Activated T-helper 1 cell treated with anti-CD3 and anti-CD28 coated beads, Interleukin-2, amount 50 U/mL, for 16 hours (primary cell): ENCODE measurements around the gene CDYL.
A peak's percentile ranks its signal among the peaks of the same experiment; 100 is the strongest.

Experiments
- DNase-seq, 2 donors: peaks; one replicate each; pipeline ENCODE4 v3.0.0-alpha.2; 2020; ENCODE audit warnings: low read depth in 1 of 2, low spot score in 1 of 2

CDYL gene, protein sequence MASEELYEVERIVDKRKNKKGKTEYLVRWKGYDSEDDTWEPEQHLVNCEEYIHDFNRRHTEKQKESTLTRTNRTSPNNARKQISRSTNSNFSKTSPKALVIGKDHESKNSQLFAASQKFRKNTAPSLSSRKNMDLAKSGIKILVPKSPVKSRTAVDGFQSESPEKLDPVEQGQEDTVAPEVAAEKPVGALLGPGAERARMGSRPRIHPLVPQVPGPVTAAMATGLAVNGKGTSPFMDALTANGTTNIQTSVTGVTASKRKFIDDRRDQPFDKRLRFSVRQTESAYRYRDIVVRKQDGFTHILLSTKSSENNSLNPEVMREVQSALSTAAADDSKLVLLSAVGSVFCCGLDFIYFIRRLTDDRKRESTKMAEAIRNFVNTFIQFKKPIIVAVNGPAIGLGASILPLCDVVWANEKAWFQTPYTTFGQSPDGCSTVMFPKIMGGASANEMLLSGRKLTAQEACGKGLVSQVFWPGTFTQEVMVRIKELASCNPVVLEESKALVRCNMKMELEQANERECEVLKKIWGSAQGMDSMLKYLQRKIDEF

DNA sequence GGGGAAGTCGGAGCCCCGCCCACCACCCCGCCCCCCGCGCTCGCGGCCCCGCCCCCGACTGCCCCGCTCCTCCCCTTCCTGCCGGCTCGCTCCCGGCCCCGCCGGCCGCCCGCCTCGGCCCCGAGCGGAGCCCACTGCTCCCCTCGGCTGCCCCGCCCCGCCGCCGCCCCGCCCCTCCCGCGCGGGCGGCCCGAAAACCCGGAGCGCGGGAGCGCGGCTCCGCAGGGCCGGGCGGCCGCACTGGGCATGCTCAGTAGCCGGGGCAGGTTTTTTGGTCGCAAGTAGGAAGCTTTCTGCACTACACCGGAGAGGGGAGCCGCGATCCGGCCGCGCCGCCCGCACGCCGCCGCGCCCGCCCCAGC lies at the start of gene CDYL:
Gene CDYL, plus strand, starts transcription at position 274 of the 362 bp plus-strand sequence. CDS start 380 bp downstream, outside the sequence.
- DNase-seq: peak; percentile 80 to 87

DNA sequence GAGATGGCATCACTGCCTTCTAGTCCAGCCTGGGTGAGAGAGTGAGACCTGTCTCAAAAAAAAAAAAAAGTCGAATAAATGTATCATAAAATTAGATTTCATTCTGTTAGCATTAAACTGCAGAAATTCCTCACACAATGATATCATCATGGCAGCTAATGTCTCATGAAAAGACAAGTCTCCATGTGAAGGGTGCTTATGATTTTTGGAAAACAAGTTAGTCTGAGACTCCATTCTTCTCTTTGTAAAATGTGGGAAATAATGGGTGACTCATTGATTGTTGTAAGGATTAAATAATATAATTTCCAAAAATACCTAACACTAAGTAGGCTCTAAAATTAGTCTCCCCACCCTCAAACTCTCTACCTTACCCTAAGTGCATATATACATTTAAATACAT lies 49.6 kb upstream of the CDYL start:
- DNase-seq: no peak

DNA sequence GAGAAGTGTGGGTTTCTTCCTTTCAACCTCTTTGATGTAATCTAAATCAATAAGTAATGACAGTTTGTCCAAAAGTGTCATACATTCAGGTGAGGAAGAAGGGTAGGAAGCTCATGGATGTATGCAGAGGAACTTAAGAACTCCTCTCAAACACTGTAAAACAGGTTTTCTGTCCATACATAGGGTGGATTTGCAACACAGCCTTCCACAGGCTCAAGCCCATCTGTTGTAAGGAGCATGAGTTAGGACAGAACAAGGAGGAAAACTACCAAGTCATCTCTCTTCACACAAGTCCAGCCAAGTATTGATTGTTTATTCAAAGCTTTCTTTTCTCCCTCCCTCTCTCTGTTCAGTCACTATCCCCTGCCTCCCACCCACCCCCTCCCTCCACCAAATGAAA lies 49.0 kb upstream of the CDYL start:
- DNase-seq: no peak

DNA sequence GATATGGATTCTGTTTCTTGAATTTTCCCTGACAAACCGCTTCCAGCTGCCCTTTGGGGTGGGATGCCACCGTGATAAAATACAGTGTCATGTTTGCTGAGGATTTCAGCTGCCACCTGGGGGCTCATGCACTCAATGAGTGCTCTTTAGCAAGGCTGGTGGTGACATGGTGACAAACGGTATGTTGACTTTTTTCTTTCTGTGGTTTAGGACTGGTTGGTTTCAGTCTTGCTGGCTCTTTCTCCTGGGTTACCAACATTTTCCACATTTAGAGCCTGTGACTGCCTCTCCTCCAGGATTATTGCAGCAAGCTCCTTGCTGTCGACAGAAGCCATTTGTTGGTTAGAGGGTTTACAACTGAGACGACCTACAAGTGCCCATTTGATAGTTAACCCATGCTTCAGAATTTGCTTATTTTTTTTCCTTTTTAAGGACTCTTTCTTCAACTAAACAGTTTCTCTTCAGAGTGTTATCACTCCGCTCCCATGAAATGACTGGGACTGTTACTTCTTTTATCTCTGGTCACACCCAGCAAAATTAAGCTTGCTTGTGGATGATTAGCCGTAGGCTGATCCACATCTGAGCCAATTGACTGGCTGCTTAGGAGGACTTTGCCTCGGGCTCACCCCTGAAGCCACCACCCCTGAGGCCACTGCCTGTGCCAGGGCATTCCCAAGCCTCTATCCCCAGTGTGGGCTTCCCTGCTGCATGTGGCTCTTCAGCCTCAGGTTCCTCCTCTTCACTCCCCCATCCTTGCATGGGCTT lies 48.4 kb upstream of the CDYL start:
- no peak for DNase-seq

DNA sequence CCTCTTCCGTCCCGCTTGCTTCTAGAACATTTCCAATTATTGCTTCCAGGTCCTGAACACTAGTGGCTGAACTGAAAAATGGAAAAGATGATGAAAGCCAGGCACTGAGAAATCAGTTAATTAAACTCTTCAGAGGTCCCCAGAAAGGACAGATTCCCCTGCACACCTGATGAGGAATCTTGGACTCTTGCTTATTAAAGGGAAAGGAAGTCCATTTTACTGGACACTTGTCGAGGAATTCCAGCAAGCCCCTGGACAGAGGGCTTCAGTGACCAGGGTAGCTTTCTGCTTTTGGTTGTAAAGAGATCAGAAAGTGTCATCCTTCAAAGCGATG lies 47.8 kb upstream of the CDYL start:
- DNase-seq: no peak

DNA sequence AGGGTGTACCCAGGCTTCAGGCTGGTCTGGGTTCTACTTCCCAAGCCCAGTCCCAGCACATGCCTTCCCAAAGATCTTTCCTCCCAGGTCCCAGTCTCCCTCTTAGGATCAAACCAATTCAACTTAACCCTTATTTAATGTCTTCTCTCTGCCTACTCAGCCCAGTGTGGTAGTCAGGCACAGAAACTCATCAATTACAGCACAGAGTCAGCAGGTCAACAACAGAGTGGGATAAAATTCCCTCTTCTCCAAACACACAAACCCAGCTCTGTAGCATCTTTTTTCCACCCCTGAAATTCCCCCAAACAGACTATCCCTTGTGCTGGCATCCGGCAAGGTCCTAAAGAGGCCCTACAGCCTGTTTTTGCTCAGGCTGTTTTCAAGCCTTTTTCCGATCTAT lies 47.3 kb upstream of the CDYL start:
- DNase-seq: no peak

DNA sequence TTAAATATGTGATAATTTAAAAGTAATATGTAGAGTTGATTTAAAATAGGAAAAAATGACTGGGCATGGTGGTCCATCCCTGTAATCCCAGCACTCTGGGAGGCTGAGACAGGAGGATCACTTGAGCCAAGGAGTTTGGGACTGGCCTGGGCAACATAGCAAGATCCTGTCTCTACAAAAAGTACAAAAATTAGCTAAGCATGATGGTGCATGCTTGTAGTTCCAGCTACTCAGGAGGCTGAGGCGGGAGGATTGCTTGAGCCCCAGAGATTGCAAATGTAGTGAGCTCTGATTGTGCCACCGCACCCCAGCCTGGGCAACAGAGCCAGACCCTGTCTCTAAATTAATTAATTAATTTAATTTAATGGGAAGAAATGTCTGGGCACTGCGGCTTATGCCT lies 44.2 kb upstream of the CDYL start:
- DNase-seq: no peak

DNA sequence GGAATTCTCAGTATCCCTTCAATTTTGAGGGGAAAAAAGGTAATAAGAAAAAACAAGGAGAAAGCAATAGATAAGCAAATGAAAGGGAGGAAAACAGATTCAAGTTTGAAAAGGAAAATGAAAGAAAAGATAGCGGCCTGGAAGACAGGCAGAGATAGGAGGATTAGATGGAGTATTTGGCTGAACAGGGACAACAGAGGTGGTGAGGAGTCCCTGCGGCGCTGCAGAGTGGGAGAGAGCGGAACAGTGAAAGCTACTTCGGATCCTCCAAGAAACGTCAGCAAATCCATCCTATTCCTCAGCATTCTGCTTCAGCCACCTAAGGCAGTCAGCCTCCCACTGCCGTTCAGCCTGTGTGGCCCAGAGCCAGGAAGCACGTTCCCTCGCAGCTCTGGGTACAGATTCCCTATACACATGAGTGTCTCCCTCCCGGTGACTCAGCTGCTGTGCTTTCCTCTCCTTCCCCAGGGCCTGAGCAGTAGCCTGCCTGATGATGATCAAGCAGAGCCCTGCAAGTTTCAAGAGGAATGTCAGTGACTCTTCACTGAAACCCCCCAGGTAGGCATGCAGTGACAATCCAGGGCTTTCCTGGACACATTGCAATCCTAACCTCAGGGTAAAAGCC lies 43.4 kb upstream of the CDYL start:
- DNase-seq: no peak

DNA sequence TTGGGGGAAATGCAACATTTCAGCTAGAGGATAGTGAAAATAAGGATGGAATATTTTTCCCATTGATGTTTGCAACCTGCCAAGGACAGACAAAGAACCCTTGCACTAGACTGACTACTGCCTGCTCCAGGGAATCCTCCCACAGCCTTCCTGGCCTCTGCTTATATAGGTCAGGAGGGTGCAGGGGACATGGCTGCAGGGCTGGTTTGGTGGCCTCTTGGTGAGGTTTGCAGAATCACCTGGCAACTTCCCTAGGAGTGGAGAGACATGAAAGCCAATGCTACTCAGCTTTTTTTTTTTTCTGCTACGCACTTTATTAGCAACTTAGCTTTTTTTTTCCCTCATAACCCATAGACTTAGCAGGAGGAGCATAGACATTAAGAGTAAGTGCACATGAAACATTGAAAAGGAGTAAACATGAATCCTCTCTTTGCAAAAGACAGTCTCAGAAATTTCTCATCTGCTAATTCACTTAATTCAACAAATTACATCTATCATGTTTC lies 39.8 kb upstream of the CDYL start:
- no peak for DNase-seq

DNA sequence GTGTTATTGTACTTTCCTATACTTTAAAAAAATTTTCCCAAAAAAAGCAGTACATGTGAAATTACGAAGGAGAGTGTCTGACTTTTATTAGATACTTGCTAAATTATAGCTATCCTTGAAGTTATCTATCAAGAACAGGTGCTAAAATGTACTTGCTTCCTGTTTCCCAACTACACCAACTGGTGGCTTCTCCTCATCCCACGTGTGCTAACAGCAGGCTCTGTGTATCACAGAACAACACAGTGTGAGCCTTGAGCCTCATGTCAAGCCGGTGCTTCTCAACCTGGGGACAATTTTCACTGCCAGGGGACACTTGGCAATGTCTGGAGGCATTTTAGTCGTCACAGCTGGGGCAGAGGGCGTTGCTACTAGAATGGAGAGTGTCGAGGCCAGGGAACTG lies 36.2 kb upstream of the CDYL start:
- DNase-seq: no peak

DNA sequence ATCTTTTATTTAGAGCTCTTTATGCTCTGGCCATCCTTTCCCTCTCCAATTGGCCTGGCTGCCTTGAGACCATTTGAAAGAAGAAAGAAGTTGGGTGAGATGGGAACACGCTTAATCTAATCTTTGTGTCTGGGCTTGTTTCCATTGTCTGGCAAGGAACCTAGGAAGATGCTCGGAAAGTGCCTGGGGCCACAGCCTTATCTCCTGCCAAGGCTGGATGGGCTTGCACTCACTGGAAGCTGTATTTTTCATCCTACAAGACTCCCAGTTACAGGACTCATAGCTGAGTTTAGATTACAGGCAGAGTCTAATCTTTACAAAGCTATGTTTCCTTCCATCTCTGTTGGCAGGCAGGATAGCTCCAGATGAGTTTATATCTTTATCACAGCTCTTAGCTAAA lies 33.1 kb upstream of the CDYL start:
- DNase-seq: no peak

DNA sequence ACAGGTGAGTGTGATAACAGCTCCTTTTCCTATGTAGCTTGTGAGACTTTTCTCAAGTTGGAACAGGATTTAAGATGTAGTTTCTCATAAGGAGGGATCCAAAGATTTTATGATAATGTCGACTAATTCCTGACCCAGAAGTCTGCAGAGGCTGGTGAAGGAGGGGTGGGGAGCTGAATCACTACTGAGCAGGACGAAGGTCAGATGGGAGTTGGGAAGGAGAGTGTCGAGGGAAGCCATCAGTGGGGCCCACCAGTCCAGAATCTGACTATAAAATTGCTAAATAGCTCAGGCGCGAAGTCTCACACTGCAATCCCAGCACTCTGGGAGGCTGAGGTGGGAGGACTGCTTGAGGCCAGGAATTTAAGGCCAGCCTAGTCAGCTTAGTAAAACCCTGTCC lies 32.3 kb upstream of the CDYL start:
- no peak for DNase-seq

DNA sequence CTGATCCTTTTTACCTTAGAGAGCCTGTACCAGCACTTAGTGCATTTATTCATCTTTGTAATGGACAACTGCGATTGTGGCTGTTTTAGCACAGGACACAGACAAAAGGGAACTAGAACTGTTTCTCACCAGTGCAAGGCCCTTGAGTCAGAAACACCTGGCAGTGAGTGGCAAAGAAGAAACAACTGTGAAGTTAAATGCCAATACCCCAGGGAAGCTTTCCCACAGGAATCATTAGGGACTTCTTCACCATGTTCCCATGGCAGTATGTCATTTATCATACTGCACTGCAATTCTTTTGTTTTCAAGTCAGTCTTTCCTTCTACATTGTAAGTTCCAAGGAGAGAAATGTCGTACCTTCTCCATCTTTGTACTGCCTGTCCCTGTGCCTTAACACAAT lies 28.6 kb upstream of the CDYL start:
- no peak for DNase-seq

DNA sequence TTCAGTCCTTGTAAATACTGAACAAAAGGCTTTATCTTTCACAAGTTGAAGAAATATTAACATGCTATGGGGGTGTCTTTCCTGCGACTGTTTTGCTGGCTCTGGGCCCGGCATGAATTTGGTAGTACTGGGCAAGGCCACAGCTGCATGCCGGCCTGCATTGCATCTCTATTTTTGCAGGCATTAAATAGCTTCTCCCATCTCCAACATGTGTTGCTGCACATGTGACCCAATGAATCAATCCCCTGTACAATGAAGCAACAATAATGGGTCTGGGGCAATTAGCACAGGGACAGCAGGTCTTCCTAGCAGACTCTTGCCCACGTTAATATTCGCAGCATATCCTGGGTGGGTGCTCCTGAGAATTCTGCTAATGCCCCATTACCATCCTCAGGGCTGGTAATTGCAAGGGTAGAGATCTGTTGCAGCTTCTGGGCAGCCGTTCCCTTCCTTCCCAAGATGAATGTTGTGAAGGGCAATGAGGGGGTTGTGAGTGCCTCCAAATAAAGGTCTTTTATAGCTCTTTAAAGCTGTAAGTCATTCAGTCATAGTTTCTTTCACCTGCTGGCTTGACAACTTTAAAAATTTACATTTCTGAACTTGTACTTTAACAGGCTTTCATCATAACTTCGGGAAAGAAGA lies 24.3 kb upstream of the CDYL start:
- DNase-seq: no peak

DNA sequence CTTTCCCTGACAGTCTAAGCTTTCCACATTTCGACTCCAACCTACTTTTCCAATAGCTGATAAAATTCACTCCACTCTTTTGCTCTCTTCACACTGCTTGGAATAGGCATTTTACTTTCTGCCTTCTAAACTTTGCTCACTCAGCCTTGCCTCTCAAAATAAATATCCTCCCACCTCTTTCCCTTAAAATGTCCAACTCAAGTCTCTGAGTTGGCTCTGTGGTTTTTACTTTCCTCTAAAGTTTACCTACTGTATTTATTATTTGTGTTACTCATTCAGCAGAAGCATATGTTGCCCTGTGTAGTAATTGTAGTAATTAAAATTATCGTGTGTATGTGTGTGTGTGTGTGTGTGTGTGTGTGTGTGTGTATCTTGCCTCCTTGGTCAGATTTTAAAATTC lies 20.0 kb upstream of the CDYL start:
- DNase-seq: no peak

DNA sequence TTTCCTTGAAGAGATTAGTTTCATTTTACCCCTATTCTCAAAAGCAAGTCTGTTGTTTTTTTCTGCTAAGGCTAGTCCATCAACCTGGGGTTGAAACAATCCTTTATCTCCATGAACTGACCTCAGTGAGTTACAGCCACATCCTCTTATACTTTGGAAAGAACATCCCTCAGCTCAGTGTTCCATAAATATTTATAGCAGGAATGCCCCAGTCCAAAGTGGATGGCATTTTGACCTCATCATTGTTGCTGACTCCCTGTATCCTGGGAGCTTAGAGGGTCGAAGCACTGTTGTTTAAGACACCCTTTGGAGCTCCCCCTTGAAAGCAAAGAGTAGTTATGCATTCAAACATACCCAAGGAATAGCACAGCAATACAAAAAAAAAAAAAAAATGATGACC lies 16.2 kb upstream of the CDYL start:
- DNase-seq: no peak

DNA sequence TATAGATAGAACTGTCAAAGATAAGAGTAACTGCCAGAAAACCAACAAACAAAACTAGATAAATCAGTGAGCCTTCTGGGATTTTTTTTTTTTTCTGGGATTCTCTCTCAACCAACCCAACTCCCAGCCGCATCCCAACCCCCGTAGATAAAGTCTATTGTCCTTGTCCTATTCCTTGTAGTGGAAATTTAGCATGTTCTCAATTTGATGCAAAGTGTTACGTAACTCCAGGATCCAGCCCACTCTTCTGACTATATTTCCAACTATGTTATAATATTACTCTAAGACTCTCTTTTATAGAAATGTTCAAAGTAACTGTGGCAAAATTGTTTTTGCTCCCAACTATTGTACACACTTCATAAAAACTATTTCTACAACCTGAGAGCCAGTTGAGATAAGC lies 15.4 kb upstream of the CDYL start:
- DNase-seq: no peak

DNA sequence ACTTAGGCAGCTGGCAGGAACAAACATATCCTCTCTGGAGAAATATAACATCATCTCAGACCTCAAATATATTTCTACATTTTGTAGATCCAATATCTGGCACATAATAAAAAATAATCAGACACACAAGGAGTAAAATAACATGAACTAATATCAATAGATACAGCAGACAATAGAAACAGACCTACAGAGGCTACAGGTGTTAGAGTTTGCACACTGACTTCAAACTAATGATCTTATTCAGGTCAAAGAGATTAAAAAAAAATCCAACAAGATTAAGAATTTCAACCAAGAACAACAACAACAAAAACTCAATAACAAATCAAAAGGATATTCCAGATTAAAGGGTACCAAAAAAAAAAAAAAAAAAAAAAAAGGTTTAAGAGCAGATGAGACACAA lies 13.9 kb upstream of the CDYL start:
- DNase-seq: no peak

DNA sequence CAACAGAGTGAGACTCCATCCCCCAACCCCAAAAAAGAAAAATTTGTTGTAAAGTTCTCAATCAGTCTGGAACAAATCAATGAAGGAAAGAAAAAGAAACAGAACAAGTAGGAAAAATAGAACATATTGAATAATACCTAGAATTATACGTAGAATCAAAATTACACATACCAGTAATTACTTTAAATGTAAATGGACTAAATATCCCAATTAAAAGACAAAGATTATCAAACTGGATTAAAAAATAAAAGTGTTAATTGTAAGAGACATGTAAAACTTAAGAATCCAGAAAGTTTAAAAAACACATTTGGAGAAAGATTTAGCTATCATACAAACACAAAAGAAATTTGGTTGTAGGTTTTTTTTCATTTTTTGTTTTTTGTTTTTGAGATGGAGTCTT lies 12.3 kb upstream of the CDYL start:
- DNase-seq: no peak

DNA sequence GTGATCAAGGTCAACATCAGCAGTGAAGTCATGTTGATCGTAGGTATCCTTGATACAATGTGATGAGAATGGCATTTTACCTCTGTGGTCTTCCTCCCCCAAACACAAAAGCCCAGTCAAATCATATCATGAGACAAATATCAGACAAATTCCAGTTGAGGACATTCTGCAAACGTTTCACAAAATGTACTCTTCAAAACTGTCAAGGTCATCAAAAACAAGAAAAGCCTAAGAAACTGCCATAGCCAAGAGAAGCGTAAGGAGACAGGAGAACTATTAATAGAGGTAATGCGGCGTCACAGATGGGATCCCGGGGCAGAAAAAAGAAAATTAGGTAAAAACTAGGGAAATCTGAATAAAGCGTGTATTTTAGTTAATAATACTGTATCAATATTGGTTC lies 7.4 kb upstream of the CDYL start:
- no peak for DNase-seq

DNA sequence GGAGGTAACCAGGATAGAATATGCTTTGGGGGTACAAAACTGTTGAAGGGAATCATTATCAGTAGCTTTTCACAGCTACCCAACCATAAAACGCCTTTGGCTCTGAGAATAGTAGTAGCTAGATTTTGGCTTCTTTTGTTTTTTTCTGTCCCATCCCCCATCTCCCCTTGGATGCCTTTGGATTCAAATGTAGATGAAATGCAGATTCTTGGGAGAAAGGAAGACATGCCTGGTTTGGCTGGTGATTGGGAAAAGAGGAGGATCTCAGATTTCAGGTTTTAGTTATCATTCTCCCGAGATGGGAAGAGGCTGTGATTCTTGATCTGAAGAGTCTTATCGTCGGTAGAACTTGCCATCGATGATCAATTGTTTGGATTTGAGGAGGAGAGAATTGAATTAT lies 3.5 kb upstream of the CDYL start:
- DNase-seq: no peak

DNA sequence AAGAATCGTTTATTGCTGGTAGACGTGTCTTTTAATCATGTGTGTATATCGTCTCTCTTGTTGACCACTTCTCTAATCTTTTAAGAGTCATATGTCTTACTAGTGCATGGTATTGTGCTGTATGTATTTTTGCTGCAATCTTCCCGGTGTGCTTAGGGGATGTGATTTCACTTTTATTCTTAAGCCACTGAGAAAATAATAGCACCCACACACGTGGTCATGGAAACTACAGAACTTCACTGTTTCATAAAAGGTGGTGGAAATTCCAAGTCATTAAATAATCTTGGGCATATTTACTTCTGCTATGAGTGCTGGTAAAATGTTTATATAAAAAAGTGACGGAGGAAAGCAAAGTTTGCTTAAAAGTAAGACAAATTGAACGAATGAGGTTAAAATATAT lies 3.0 kb upstream of the CDYL start:
- no peak for DNase-seq
